Measurements from ENCODE around the gene OR4Q2.

OR4Q2 gene

DNA sequence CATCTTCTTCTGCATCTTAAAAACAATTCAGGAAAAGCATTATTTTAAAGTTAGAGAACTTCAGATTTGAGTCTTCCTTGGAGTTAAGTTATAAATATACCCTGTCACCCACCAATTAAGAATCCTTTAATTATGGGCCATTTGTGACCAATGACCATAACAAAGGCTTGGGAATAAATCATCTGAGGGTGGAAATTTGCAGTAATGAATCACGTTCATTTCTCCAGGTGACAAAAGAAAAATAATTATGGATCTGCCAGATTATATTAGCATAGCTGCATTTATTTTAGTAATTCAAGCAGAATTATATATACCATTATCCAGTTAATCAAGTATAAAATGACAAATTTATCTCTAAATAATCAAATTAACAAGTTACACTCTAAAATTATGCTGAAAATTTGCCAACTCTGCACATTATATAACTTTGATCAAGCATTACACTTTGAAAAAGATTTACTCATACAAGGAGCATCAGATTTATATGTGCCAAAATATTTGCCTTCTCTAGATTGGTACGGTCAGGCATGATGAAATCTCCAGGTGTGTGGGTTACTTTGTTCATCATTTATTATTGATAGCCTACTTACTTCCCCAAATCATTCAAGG is 17.4 kb downstream of the OR4Q2 start, which contains the start of gene OR4K14:
TSS of gene OR4K14 (minus strand) at position 51 of the 609 bp plus-strand sequence. CDS start 4,114 bp downstream, outside the sequence.
- no peak within 1 kb of the TSS for H3K27ac ChIP-seq
- CTCF ChIA-PET: no interaction called here
- POLR2A ChIA-PET (ENCODE audit: low non-redundant PET): no interaction called here
- DNase-seq (ENCODE audit: low spot score): no peak
- TF ChIP-seq CTCF (conservative IDR thresholded peaks at IDR 0.05; ENCODE audit: low read depth): no peak

GRCh38 chr14:20031058-20031457 is 29.1 kb downstream of the OR4Q2 start:
- TF ChIP-seq CTCF (conservative IDR thresholded peaks at IDR 0.05; ENCODE audit: low read depth): no peak
- no peak overlapping the region for H3K27ac ChIP-seq
- ChIA-PET POLR2A (ENCODE audit: low non-redundant PET) (no interaction called here), CTCF (no interaction called here)
- no peak for DNase-seq (ENCODE audit: low spot score)

DNA sequence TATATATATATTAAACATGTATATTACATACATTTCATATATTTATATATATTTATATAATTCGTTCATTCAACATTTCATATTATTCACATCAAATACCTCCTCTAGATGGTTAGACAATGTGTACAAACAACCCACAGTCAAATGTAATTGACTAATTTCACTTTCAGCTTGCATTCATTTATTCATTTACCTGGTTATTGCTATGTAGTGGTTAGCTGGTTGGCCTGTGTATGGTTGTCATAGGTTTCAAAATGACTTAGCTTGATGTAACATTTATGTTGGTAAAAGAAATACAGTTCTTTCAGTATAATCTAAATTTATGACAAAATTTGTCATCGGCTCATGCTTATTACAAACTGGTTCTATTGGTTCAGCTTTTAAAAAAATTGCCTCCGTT is 33.5 kb downstream of the OR4Q2 start:
- ChIA-PET CTCF (interaction anchor here (0.6 kb wide), 1 partner anchor 67 kb away, joined by 3 read pairs; no protein-coding TSS in a partner anchor), POLR2A (ENCODE audit: low non-redundant PET) (no interaction called here)
- H3K27ac ChIP-seq: no peak overlapping the region
- no peak for TF ChIP-seq CTCF (conservative IDR thresholded peaks at IDR 0.05; ENCODE audit: low read depth)
- no peak for DNase-seq (ENCODE audit: low spot score)

DNA sequence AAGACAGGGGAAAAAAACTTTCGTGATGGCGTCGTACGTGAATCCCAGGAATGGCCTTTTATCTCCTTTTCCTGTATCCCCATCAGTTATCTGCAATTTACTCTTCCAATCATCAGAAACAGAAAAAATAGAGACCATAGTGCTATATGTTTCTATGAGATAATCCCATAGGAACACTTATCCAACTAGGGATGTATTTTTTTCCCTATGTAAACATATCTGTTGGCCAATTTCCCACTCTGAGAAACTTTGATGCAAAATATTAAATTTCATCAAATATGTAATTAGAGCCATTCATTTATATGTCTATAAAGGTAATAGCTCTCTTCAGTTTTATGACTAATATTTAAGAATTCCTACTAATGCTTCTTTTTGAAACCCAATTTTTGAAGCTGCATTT is 34.0 kb downstream of the OR4Q2 start, which contains the start of gene OR4K13:
TSS of gene OR4K13 (minus strand) at position 101 of the 400 bp plus-strand sequence. CDS start 1,280 bp downstream, outside the sequence.
- no peak within 1 kb of the TSS for H3K27ac ChIP-seq
- CTCF ChIA-PET: no interaction called here
- POLR2A ChIA-PET (ENCODE audit: low non-redundant PET): no interaction called here
- DNase-seq (ENCODE audit: low spot score): no peak
- TF ChIP-seq CTCF (conservative IDR thresholded peaks at IDR 0.05; ENCODE audit: low read depth): no peak

DNA sequence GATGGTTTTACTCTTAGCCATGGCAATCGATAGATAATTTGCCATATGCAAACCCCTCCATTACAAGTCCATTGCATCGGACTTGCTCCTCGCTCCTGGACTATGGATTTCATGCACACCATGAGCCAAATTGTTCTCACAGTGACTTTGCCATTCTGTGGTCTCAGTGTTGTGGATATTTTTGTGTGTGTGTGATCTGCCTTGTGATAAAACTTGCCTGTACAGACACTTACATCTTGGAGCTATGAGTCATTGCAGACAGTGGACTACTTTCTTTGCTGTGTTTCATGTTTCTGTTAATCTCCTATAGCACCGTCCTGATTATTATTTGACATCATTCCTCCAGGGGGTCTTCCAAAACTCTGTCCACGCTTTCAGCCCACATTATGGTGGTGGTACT is 42.3 kb downstream of the OR4Q2 start:
- TF ChIP-seq CTCF (conservative IDR thresholded peaks at IDR 0.05; ENCODE audit: low read depth): no peak
- ChIA-PET POLR2A (ENCODE audit: low non-redundant PET) (no interaction called here), CTCF (no interaction called here)
- H3K27ac ChIP-seq: no peak overlapping the region
- no peak for DNase-seq (ENCODE audit: low spot score)

- POLR2A ChIA-PET (ENCODE audit: low non-redundant PET): no interaction called here
- no peak for TF ChIP-seq CTCF (conservative IDR thresholded peaks at IDR 0.05; ENCODE audit: low read depth)
- H3K27ac ChIP-seq: no peak overlapping the region
- CTCF ChIA-PET: no interaction called here
- DNase-seq (ENCODE audit: low spot score): no peak
Observed at GRCh38 chr14:20048202-20048601, 46.2 kb downstream of the OR4Q2 start.

All from RWPE1 (cell line).